ENCODE measurements around the gene SUMF1.

Gene SUMF1

GRCh38 chr3:4375911-4376310 lies 91.2 kb downstream of the SUMF1 start:
- DNase-seq, result no peak

GRCh38 chr3:4373669-4374068 lies 93.4 kb downstream of the SUMF1 start:
- DNase-seq, result no peak

GRCh38 chr3:4362523-4362922 lies 104.5 kb downstream of the SUMF1 start:
- DNase-seq, result no peak

DNA sequence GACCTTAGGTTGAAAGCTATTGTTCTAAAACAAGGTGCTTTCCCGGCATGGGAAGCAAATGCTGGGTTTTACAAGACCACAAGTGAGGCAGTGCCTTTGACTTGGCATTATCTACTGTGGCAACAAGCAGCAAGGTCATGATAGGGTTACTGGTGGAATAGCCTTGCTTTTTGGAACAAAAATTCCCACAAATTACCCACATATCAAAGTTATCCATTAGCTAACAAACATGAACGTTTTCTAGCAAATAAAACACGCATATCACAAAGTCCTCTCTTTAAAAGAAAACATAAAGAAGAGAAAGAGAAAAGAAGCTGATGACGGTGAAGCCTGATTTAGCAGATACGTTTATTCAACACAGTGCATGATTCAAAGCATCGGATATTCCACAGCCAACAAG lies 106.3 kb downstream of the SUMF1 start:
- DNase-seq, result no peak

- no peak for DNase-seq
These were observed 107.1 kb downstream of the SUMF1 start for GRCh38 chr3:4359805-4360502.

GRCh38 chr3:4358273-4358672 lies 108.8 kb downstream of the SUMF1 start:
- no peak for DNase-seq

- no peak for DNase-seq
These were observed 110.3 kb downstream of the SUMF1 start for GRCh38 chr3:4356546-4357410.

DNA sequence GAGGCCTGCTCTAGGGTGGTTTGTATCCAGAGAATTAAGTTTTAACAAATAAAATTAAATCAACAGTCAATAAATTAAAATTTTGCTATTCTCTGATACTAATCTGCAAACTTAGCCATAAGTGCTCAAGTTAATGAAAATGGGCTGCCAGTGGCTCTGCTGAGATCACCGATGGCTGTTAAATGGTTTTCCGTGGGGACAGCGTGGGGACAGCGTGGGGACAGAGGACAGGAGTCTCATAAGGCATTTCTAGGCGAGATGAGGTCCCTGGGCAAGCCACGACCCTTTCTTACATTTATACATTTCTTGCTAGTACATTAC lies 110.9 kb downstream of the SUMF1 start:
- DNase-seq, result no peak

DNA sequence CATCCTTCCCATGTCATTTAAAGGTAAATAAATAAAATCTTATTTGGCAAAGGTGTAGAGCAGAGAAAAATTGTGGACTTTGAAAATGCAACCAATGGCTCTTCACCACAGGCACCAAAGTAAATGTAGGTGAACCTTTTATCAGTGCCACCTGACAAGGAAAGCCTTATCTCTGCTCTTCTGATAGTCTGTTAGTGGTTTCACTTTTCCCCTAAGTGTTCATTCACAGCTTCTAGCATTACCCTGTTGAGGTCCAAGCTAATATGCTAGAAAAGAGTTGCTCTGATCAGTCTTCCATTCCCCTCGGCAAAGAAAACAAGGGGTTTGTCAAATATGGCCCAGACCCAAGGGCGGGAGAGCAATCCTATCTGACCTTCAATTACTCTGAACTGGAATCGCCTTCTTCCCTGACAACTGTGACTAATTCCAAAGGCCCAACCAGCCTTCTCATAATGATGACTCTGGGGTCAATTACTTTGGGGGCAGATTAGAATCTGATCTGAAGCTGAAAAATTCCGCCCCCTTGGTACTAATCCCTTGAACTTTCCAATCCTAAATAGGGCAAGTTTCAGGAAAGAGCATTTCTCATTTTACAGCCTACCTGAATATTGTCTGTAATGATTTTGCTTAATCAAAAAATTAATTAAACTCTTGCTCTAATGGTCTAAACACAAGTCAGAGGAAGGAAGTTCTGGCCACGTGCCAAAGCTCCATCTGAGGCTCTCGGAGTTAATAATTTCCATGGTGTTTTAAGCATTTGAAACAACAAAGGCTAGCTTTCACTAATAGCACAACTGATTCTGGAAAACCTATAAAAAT lies 111.5 kb downstream of the SUMF1 start:
- DNase-seq, result no peak

- DNase-seq, result no peak
These were observed 115.2 kb downstream of the SUMF1 start for GRCh38 chr3:4351872-4352271.

DNA sequence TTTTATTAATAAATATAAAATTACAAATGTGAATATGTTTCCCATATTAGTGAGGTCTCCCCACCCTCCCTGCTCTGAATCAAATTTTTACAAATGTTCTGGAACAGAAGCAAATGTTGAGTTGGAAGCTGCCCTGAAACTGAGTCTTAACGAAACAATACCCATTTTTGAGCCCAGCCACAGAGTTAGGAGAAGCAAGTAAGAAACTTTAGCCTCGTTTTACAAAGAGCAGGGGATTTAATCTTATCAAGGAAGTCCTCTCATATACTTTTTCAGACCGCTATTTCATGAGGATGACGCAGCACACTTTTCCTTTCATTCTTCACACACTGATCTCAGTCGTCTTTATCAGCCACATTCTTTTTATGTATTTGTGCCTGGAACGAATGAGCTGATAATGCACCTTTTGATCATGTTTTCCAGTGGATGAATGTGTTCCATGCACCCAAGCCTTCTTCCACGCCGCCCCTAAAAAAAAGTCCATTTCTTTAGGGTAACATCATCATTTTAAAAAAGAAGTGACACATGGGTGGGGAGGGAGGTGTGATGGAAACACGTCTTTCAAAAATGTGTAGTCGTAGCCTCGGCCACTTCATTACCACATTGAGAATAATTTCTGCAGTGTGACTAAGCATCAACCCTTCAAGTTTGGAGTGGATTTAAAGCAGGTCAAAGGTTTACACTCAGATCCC lies 115.8 kb downstream of the SUMF1 start:
- DNase-seq, result no peak

DNA sequence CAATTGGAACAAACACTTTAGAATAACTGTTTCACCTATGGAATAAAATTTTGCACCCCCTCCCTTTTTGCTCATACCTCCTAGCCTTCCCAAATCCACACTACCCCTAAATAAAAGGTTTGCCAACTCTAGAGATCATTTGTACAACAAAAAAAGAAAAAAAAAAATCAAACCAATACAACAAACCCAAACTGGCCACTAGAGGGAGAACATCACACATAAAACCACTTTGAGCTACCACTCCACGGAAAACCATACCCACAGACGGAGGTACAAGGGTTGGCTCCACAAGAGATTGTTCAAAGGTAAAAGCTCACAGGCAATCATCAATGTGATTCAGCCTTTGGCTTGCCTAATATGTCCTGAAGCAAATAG lies 116.3 kb downstream of the SUMF1 start:
- DNase-seq, result peak; percentile 4

- DNase-seq, result no peak
These were observed 123.8 kb downstream of the SUMF1 start for GRCh38 chr3:4343258-4343657.

GRCh38 chr3:4341336-4341675 lies 125.8 kb downstream of the SUMF1 start:
- DNase-seq, result no peak

GRCh38 chr3:4340411-4341335 lies 126.4 kb downstream of the SUMF1 start:
- DNase-seq, result no peak

GRCh38 chr3:4340077-4340410 lies 127.0 kb downstream of the SUMF1 start:
- DNase-seq, result no peak

- no peak for DNase-seq
These were observed 128.3 kb downstream of the SUMF1 start for GRCh38 chr3:4338751-4339150.

- no peak for DNase-seq
These were observed 130.1 kb downstream of the SUMF1 start for GRCh38 chr3:4336850-4337546.

GRCh38 chr3:4335840-4336562 lies 131.1 kb downstream of the SUMF1 start:
- DNase-seq, result no peak

DNA sequence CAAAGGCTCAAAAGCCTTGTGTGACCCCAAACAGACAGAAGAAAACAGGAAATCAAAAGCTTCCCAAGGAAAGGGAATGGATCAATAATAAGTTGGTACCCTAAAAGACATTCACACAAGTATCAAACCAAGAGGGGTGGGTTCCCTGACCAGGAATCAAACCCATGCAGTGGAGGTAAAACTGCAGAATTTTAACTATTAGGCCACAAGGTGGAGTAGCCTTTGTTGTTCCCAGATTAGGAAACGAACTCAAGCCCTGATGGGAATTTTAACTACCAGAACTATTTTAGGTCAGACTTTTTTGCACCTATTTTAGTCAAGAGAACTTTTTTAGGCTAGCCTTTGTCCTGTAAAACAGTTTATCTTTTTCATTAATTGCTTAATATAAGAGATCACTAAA lies 132.5 kb downstream of the SUMF1 start:
- no peak for DNase-seq

- DNase-seq, result no peak
These were observed 134.1 kb downstream of the SUMF1 start for GRCh38 chr3:4332991-4333390.
